T-helper 22 cell (primary cell): ENCODE measurements around the gene BRD8.
"Not testable (repeated sequence)": the region's sequence is repeated elsewhere in the genome, so short reads cannot be mapped to it uniquely, and the experiment has no call there.

Experiments
- DNase-seq: peaks from one replicate; pipeline ENCODE4 v3.0.0-alpha.2; 2020; ENCODE audit warnings: low read depth

The BRD8 gene

DNA sequence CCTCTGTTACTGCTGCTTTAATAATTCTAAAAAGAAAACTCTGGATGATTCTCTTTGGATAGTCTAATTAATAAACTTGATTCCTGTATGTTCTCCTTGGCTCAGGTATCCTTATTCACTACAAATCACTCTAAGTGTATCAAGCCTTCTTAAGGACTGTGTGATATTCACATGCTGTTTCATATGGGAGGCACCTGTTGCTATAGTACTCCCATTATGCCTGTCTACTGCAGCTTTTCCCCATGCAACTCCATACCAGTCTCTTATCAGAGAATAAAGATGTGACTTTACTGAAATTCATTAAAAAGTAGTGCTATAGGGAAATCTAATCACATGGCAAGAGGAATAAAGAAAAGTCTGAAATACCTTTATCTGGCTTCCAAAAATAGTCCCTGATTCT, 14.7 kb downstream of the BRD8 start:
- no peak for DNase-seq

DNA sequence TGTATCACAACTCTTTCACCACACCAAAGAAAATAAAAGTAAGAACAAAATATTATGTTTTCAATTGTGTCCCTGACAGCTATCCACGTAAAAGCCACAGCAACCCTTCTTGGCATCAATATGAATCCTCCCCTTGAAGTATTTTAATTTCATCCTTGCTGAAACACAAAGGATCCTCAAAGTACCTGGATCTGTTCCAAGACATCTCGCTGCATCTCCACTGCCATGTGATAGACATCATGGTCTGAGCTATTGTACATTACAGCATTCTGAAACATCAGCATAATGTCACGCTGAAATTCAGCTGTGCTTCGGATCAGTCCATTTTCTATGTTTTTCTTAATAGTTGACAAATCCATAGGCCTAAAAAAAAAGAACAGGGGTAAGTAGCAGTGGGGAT, 17.7 kb downstream of the BRD8 start:
- no peak for DNase-seq

DNA sequence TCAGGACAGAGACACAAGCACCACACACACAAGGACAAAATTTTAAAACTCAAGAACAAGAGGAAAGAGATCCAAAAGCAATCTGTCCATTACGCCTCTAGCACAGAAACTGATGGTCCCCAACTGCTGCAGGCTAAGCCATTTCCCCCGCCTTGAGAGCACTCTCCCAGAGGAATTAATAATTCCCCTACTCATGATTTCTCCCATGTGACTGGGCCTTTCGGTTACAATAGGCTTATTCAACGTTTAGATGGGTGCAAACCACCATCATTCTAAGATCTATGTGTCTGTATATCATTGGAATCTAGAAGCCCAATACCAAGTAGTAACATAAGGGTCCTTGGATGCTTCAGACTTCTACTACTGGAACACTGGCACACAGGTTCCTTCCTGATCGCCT, 18.8 kb downstream of the BRD8 start:
- DNase-seq: no peak

DNA sequence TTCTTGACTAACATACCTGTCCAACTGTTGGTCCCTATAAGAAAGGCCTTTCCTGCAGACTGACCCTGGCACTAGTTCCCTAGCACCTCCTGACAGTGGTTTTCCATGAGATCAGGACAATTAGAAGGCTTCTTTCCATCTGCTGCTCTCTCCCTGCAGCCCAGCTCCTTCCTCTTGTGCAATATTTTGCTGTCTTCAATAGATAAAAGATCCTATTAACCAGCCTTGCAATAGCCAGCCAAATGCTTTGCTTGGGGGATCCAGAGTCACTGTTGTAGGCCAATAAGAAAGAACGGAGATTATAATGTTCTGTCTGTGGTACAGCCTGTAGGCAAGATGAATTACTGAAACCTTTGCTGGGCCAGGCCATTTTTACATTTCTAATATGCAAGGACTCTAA, 20.8 kb downstream of the BRD8 start:
- DNase-seq: no peak

DNA sequence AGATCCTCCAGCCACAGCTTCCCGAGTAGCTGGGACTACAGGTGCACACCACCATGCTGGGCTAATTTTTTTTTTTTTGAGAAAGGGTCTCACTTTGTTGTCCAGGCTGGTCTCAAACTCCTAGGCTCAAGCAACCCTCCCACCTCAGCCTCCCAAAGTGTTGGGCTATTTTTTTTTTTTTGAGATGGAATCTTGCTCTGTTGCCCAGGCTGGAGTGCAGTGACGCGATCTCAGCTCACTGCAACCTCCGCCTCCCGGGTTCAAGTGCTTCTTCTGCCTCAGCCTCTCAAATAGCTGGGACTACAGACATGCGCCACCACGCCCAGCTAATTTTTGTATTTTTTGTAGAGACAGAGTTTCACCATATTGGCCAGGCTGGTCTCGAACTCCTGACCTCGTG, 22.5 kb downstream of the BRD8 start:
- not testable (repeated sequence) for DNase-seq

DNA sequence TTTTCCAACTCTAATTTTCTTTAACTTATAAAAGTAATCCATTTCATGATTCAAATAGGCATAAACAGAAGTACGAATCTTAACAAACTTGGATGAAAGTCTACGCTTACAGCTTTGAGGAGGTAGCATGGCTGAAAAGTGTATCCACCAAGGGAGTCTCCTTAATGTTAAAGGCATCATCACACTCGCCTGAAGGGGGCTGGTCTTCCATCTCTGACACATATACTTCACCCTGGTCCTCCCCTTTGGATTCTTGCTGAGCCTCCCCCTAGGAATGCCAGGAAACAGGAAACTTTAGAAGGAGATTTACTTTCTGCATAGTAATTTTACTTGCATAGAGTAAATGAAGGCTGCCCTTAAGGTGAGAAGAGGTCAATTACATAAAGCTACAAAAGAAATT, 28.9 kb downstream of the BRD8 start:
- no peak for DNase-seq

DNA sequence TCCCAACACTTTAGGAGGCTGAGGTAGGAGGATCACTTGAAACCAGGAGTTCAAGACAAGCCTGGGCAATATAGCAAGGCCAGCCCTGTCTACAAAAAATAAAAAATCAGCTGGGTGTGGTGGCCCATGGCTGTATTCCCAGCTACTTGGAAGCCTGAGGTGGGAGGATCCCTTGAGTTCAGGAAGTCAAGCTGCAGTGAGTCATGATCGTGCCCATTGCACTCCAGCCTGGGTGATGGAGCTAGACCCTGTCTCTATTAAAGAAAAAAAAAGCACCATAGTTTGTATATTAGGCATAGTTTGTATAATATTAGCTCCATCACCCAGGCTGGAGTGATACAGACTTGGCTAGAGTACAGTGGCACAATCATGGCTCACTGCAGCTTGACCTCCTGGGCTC, 29.6 kb downstream of the BRD8 start:
- DNase-seq: no peak

DNA sequence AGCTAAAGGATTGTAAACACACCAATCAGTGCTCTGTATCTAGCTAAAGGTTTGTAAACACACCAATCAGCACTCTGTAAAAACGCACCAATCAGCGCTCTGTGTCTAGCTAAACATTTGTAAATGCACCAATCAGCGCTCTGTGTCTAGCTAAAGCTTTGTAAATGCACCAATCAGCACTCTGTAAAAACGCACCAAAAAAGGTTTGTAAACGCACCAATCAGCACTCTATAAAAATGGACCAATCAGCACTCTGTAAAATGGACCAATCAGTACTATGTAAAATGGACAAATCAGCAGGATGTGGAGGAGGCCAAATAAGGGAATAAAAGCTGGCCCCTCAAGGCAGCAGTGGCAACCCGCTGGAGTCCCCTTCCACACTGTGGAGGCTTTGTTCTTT, 34.9 kb downstream of the BRD8 start:
- not testable (repeated sequence) for DNase-seq

DNA sequence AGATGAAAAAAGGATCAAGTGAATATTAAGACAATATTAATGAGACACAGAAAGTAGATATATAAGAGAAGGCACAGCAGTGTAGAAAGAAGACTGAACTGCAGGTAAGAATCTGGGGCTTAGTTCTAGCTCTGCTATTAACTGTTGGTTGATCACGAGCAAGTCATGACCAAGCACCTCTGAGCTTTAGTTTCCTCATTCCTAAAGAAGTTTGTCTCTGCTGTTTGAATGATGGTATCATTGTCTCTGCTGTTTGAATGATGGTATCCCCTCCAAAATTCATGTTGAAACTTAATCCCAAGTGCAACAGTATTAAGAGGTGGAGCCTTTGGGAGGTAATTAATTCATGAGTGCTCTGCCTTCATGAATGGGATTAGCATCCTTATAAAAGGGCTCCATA, 36.7 kb downstream of the BRD8 start:
- DNase-seq: no peak

DNA sequence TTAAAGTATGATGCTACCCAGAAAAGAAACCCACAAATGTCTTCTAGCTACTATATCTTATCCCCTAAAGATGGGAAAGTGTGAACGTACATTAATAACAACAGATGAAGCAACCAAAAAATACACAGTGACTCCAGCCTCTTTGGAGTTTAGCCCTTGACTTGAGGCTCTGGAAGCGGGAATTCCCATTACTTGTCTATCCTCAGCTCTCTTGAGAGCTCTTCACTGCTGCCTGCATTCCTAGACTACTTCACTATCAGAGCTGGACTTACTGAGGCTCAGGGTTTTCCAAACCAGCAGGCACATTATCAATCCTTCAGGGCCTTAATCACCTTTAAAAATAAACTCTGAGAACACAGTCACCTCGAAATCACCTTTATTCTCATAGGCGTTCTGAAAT, 38.2 kb downstream of the BRD8 start:
- no peak for DNase-seq

DNA sequence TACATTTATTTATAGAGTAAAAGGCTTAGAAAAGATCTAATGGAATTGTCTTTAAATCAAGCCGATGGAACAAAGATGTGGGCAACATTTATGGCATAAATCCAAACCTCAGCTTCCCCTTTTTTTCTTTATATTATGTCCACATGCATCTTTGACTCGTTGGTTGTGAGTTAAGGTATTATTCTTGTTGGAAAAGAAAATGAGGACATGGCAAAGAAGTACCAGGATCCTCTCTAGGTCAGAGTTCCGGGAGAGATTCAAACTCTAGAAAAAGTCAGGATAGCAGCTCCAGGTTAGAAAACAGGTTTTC, 38.7 kb downstream of the BRD8 start:
- no peak for DNase-seq

DNA sequence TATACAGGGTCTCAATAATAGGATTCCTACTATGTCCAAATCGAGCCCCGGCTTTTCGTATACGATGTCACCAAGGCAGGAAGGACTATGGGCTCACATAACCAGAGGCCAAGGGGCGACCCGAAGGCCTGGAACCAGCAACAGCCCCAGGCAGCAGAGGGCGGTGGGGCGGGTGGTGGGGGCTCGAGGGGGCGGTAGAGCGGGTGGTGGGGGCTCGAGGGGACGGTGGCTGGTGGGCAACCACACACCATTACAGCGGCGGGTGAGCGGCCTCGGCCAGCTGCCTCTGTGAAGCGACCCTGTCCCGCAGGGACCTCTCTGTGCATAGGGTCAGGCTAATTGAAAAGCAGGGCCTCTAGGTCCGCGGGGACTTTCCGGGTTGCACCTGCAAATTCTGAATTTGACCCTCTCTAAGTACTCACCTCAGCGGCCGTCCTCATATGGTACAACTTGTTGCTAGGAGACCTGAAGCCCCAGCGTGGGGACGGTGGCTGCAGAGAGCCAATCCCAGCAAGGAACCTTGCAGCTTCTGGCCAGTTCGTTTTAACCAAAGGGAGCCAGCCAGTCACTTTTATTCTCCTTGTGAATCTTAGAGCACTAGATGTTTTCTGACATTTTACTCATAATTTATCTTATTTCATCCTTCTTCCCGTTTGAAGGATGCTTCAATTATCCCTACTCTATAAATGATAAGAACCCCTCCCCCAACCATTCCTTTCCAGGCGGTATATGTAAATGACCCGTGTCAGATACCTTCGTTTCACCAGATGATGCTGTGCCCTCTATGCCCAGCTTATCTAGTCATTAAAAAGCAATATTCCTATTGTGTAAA, 39.3 kb downstream of the BRD8 start, which contains the start of gene NME5:
Gene NME5 (minus strand): TSS at position 480 of the 832 bp plus-strand sequence. CDS start 648 bp downstream, outside the sequence.
- DNase-seq: no peak

DNA sequence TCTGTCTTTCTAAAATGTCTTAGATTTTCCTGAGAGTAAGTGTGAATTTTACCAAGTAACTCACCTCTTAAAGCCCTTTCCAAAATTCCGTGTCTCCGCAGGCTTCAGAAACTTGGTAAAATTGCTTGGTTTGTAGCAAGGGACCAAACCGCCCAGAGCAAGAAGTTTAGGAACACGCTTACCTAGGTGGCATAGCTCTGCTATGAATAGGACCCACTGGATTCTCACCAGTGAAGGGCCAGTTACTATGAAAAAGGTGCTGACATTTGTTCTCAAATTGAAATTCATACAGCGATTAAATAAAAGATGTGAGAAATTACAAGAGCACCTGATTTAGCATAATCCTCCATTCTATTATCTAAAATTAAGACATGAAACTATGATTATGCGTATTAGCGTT, 45.9 kb downstream of the BRD8 start:
- no peak for DNase-seq

DNA sequence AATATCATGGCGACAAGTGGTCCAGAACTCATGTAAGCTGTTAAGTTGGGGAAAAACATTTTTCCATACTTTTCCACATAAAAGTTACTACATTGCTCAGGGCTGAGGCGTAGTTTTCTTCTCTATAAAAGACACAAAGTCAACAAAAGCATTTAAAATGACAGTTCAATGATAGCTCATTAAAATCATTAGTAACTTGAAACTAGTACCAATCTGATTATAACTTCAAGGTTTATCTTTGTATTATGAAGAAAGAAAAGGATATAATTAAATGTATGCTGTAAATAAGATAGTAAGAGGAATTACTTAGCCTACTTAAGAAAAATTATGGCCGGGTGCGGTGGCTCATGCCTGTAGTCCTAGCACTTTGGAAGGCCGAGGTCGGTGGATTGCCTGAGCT, 49.1 kb downstream of the BRD8 start:
- no peak for DNase-seq

DNA sequence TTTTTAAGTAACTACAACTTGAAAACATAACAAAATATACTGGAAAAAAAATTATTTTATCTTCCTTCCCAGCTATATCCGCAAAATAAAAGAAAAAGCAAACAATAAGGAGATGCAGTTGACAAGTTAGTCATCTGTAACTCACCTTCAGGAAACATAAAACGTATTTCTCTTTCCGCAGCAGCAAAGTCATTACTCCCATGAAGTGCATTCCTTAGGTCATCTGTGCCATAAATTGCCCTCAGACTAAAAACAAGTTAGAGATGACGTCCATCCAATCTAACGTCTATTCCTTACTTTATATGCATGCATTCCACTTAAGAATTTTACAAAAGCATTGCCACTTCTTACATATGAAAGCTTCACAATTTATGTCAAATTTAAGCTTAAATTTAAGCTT, 50.1 kb downstream of the BRD8 start:
- DNase-seq: no peak

DNA sequence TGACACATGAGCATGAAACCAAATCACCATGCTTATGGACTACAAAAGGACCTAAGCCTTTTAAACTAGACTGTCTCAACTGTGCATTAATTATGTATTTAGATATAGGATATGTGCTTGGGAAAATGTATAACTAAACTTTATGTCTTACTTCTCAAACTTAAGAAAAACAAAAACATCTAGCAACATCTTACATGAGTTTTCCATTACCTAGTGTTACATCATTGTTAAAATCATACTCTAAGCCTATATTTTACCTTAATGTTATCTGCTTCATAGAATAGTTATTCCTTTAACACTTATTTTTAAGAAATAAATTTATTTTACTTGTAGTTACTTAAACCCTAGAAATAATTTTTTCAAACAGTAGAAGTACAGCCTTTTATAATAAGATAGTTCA, 63.2 kb downstream of the BRD8 start:
- no peak for DNase-seq

DNA sequence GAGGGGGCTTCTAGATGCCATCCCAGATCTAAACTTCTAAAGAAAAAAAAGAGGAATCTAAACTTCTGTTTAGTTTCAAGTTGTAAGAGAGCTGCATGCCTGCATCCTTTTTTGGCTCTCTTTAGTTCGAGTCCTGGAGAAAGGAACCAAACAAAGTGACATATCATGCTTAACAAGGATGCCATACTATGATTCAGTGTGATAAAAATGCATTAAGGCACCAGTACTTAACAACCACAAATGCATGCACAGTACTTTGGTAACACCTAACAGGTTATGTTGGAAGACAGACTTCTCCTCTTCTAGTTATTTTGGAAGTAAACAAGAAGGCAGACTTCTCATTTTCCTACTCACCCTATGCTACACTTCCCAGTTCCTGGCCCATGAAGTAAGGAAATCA, 66.5 kb downstream of the BRD8 start:
- no peak for DNase-seq

DNA sequence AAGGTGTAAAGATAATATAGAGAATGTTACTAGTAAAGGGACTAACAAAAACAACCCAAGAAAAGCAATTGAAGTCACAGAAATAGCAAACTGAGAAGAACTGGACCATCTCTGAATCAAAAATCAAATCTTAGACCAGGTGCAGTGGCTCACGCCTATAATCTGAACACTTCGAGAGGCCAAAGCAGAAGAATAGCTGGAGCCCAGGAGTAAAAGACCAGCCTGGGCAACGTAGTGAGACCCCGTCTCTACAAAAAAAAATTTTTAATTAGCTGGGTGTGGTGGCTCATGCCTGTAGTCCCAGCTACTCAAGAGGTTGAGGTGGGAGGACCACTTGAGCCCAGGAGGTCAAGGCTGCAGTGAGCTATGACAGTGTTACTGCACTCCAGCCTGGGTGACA, 67.2 kb downstream of the BRD8 start:
- DNase-seq: no peak

DNA sequence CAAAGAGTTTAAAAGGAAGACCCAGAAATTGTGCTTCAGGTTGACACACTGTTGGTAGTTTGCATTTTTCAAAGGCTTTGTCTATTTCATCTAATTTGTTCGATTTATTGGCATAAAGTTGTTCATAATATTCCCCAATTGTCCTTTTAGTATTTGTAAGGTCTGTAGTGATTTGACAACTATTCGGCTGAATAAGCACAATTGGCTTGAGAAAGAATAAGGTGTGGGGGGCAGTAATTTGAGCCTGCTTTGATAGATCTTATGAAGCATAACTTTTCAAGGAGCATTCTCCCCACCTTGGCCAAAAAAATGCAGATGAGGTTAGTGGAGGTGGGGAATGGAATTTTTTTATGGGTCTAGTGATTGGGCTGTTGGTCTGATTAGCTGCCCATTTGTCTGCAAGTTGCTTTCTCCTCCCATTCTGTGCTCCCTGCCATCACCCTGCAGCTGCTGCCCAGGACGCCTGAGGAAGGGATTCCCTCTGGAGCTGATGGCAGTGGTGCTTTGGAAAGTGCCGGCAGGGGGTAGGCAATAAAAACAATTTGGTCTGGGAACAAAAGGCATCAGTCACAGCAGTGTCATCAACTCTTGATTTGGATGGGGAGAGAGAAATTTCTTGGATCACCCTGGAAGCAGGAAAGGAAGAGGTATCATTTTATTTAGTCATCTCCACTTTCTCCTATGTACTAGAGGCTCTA, 68.0 kb downstream of the BRD8 start:
- DNase-seq: no peak

DNA sequence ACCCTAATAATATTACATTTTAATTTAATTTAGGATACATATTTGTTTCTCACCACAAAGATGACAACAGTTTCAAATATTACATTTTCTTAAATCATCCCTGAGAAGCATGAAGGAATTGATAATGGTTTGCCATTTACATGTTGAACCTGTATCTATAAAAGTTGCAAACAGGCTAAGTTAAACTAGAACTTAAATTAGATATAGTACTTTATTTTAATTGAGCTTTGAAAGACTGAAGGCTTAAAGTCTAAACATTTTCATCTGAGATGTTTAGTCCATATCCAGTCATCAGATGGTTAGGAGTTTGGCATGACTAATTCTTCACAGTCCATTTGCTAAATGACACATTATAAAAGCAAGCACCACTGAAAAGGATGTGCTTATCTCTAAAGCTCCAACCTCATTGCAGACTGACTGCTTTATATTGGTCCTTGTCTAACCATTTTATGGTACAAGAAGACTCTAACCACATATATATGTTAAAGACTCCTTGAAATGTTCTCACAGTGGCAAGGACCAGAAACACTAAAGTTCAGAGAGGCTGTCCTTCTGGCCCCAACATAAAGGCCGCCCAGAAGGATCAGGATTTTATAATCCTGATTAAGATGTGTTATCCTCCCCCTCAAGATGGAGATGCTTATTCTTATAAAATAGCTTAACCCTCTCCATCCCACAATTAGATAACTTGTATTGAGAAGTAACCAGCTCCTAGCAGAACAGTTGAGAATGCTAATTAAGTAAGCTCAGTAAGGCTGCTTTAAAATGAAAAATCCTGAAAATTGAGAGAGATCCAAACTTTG, 68.8 kb downstream of the BRD8 start:
- DNase-seq: no peak

DNA sequence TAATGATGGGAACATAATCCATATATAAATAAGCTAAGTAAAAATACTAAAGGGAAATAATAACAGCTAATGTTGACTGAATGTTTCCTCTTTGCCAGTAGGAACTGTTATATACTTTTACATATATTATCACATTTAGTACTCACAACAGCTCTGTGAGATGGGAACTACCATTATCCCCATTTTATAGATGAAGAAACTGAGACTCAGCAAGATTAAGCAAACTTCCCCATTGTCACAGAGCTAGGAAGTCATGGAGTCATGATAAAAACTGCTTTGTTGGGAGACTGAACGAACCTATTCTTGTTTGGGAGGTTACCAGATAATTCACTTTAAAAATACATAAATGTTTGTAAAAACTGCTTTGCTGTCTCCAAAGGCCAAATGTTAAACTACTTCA, 71.2 kb downstream of the BRD8 start:
- no peak for DNase-seq

DNA sequence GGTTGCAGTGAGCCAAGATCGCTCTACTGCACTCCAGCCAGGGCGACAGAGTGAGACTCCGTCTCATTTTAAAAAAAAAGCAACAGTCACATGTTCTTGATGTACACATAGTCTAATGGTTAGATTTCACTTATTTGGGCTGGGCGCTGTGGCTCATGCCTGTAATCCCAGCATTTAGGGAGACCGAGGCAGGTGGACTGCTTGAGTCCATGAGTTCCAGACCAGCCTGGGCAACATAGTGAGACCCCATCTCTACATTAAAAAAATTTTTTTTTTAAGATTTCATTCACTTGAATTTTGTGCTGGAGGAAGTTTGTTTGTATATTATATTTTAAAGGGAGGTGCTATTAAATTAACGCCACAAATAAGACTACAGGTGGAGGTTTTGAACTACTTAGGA, 72.7 kb downstream of the BRD8 start:
- no peak for DNase-seq

DNA sequence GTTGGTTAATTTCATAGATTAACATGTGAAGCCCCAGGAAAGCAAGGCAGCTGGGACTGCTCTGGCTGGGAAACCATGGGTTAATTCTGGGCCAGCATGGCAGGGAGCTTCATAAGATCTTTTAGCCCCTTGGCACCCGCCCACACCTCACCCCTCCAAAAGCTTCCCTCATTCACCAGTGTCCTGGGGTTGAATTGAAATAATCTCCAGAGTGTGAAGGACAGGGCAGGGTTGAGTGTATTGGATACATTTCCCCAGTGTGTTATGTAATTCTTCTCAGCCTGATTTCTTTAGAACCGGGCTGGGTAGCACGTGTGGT, 75.2 kb downstream of the BRD8 start:
- DNase-seq: no peak
